Measurements from ENCODE around the gene ZNF267.

DNA sequence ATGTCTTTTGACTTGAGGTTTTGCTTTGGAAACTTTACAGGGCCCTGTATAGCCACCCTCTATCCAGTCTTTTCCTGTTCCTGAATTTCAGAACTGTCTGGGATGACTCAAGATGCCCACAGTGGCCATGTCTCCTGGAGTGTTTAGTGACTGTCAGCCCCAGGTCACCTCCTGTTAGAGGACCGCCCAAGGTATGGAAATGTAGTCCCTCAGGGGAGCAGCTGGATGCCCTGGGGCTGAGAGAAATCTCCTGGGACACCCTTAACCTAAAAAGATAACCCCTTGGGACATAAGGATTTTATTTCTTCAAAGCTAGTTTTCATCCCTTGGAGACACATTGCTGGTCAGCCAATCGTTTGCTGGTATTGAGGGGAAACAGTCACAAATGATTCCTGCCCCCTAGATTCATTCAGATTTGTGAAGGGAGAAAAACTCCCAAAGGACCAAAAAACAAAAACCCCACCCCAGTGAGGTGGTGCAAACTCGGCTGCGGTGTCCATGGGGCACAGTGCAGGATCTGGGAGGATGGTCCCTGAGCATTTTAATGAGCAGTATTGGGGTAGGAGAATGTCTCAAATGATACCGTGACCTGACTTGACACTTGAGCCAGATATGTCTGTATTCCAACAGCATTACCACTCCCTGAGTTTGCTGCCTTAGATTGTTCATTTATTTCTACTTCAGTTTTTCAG is 1.7 kb downstream of the ZNF267 start:
- TF ChIP-seq GLIS3 (CRISPR knock-in tag; IDR thresholded peaks at IDR 0.05) = no peak
- no peak for TF ChIP-seq ZNF8 (CRISPR knock-in tag; IDR thresholded peaks at IDR 0.05)
- TF ChIP-seq, protein P1, sequence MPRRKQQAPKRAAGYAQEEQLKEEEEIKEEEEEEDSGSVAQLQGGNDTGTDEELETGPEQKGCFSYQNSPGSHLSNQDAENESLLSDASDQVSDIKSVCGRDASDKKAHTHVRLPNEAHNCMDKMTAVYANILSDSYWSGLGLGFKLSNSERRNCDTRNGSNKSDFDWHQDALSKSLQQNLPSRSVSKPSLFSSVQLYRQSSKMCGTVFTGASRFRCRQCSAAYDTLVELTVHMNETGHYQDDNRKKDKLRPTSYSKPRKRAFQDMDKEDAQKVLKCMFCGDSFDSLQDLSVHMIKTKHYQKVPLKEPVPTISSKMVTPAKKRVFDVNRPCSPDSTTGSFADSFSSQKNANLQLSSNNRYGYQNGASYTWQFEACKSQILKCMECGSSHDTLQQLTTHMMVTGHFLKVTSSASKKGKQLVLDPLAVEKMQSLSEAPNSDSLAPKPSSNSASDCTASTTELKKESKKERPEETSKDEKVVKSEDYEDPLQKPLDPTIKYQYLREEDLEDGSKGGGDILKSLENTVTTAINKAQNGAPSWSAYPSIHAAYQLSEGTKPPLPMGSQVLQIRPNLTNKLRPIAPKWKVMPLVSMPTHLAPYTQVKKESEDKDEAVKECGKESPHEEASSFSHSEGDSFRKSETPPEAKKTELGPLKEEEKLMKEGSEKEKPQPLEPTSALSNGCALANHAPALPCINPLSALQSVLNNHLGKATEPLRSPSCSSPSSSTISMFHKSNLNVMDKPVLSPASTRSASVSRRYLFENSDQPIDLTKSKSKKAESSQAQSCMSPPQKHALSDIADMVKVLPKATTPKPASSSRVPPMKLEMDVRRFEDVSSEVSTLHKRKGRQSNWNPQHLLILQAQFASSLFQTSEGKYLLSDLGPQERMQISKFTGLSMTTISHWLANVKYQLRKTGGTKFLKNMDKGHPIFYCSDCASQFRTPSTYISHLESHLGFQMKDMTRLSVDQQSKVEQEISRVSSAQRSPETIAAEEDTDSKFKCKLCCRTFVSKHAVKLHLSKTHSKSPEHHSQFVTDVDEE (CRISPR knock-in tag; IDR thresholded peaks at IDR 0.05) = no peak
- no peak for TF ChIP-seq ZNF70 (CRISPR knock-in tag; IDR thresholded peaks at IDR 0.05)
- TF ChIP-seq CSDC2 (CRISPR knock-in tag; IDR thresholded peaks at IDR 0.05) = no peak
- no peak for TF ChIP-seq ARNTL (CRISPR knock-in tag; IDR thresholded peaks at IDR 0.05; ENCODE audit: borderline replicate concordance, low read depth)
